Hematopoietic multipotent progenitor cell treated with erythropoietin and hydrocortisone succinate and interleukin-3 and kit ligand, for 8 days (in vitro differentiated cells): ENCODE data around the gene SSR4.
"Not testable (repeated sequence)": the region's sequence is repeated elsewhere in the genome, so short reads cannot be mapped to it uniquely, and the experiment has no call there.

ENCODE experiments used
- DNase-seq: peaks from one replicate; pipeline ENCODE4 v3.0.0-alpha.2; 2015

Gene SSR4

GRCh38 chrX:153807976-153808375, 13.5 kb downstream of the SSR4 start:
- DNase-seq: no peak

- DNase-seq: no peak
Observed at GRCh38 chrX:153812220-153812619, 17.8 kb downstream of the SSR4 start.

GRCh38 chrX:153813161-153813560, 18.7 kb downstream of the SSR4 start:
- no peak for DNase-seq

- no peak for DNase-seq
Observed at GRCh38 chrX:153814591-153815315, 20.3 kb downstream of the SSR4 start.

GRCh38 chrX:153816831-153817690, 22.6 kb downstream of the SSR4 start:
- peak; percentile 55 for DNase-seq

- not testable (repeated sequence) for DNase-seq
Observed at GRCh38 chrX:153818064-153818463, 23.6 kb downstream of the SSR4 start.

- DNase-seq: peak; percentile 31
Observed at GRCh38 chrX:153818571-153819383, 24.3 kb downstream of the SSR4 start.

GRCh38 chrX:153819384-153820040, 25.0 kb downstream of the SSR4 start:
- no peak for DNase-seq

GRCh38 chrX:153820601-153821000, 26.1 kb downstream of the SSR4 start:
- DNase-seq: no peak

GRCh38 chrX:153821066-153821465, 26.6 kb downstream of the SSR4 start:
- DNase-seq: no peak

GRCh38 chrX:153824348-153824747, 29.9 kb downstream of the SSR4 start:
- no peak for DNase-seq

GRCh38 chrX:153825042-153825441, 30.6 kb downstream of the SSR4 start:
- no peak for DNase-seq

- DNase-seq: no peak
Observed at GRCh38 chrX:153827016-153827415, 32.5 kb downstream of the SSR4 start.

- DNase-seq: no peak
Observed at GRCh38 chrX:153827903-153828302, 33.4 kb downstream of the SSR4 start.

- no peak for DNase-seq
Observed at GRCh38 chrX:153828308-153828707, 33.8 kb downstream of the SSR4 start.

GRCh38 chrX:153828723-153829548, 34.5 kb downstream of the SSR4 start:
- DNase-seq: no peak

- no peak for DNase-seq
Observed at GRCh38 chrX:153829549-153829798, 35.0 kb downstream of the SSR4 start.

- no peak for DNase-seq
Observed at GRCh38 chrX:153829799-153830639, 35.6 kb downstream of the SSR4 start, which contains the start of gene PDZD4. PDZD4 (minus strand) TSS chrX:153830544; CDS start chrX:153830298, 246 bp downstream.

GRCh38 chrX:153830640-153831428, 36.4 kb downstream of the SSR4 start:
- DNase-seq: no peak
